Measurements from ENCODE around the gene KAT6B. TPM values are rescaled to one million over a fixed set of nuclear protein-coding genes. Genes with fewer than 3 reads are reported as not detected.

KAT6B gene
- 45.5 and 48.9 TPM in 2 replicates for total RNA-seq

DNA sequence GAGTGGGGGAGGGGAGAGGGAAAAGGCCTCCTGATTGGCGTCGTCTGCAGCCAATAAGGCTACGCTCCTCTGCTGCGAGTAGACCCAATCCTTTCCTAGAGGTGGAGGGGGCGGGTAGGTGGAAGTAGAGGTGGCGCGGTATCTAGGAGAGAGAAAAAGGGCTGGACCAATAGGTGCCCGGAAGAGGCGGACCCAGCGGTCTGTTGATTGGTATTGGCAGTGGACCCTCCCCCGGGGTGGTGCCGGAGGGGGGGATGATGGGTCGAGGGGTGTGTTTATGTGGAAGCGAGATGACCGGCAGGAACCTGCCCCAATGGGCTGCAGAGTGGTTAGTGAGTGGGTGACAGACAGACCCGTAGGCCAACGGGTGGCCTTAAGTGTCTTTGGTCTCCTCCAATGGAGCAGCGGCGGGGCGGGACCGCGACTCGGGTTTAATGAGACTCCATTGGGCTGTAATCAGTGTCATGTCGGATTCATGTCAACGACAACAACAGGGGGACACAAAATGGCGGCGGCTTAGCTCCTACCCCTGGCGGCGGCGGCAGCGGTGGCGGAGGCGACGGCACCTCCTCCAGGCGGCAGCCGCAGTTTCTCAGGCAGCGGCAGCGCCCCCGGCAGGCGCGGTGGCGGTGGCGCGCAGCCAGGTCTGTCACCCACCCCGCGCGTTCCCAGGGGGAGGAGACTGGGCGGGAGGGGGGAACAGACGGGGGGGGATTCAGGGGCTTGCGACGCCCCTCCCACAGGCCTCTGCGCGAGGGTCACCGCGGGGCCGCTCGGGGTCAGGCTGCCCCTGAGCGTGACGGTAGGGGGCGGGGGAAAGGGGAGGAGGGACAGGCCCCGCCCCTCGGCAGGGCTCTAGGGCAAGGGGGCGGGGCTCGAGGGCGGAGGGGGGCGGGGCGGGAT, at the start of gene KAT6B:
Gene KAT6B, plus strand, starts transcription at position 459 of the 903 bp plus-strand sequence. CDS start 16,258 bp downstream, outside the sequence.

